Right ventricle myocardium inferior (tissue), 1 donor: ENCODE measurements around the gene INPP5A. TPM values are rescaled to one million over a fixed set of nuclear protein-coding genes. Genes with fewer than 3 reads are reported as not detected.
"Not testable (repeated sequence)": the region's sequence is repeated elsewhere in the genome, so short reads cannot be mapped to it uniquely, and the experiment has no call there.

Experiments
- ATAC-seq: fragments of 200-7000 bp; cut with Tn5 transposase; one replicate; pipeline ENCODE4 v1.9.1; 2020; ENCODE audit warnings: mild to moderate bottlenecking, moderate library complexity
- DNase-seq: peaks from one replicate; pipeline ENCODE4 v3.0.0; 2021; ENCODE audit errors: missing footprints
- intact Hi-C: fragments of 100-400 bp; cut with DNase I; formaldehyde crosslinking; loops from one replicate; pipeline ENCODE4 v1.11.0; 2022
- total RNA-seq: library from RNA; stranded (reverse); fragmentation: NEBNext Ultra II Directional; extraction: Animal tissue kit (Norgen Biotek cat#: 25700); gene quantifications from one replicate; pipeline ENCODE4 v1.2.1, GENCODE V29; 2021
- donor health status: DM: no; HTN: yes; CAD: no; lungs with severe emphysema.

The INPP5A gene
- total RNA-seq, 1 donor from 2014 or later, result 108 TPM

DNA sequence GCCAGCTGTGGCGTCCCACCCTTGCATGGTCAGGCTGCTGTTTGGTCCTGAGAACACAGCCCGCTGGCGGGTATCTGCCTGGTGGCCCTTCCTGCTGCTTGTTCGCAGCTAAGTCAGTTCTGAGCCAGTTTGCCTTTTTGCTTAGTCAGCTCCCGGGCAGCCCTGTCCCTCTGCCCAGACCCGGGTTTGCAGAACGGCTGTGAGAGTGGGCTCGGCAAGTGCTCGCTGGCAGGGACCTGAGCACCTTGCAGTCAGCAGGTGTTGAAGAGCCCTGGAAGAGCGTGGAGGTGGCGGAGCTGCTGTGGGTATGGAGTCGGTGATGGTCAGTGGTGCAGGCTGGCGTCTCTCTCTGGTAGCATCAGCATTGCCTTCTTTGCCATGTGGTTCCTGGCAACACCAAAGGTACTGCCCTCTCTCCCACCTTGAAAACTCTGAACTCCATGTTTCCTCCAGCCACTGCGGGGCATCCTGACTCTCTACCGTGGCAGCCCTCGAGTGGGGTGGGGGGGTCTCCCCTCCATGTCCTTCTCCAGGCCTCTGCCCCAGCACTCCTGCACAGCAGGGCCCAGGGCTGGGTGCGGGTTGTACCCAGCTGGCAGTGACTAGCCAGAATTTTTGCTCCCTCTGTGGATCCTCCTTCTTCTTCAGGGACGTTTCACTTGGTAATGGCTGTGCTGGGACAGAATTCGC is 4.6 kb downstream of the INPP5A start:
- no peak for ATAC-seq
- no peak for DNase-seq
- intact Hi-C loops, result loop anchor here (5.0 to 10.0 kb wide), 3 partner anchors 35 to 207 kb away; partner anchors contain the start of gene LRRC27

GRCh38 chr10:132542819-132543218 is 5.2 kb downstream of the INPP5A start:
- DNase-seq (no peak), ATAC-seq (no peak)
- intact Hi-C loops, result loop anchor here (5.0 to 10.0 kb wide), 3 partner anchors 34 to 208 kb away; partner anchors contain the start of gene LRRC27

DNA sequence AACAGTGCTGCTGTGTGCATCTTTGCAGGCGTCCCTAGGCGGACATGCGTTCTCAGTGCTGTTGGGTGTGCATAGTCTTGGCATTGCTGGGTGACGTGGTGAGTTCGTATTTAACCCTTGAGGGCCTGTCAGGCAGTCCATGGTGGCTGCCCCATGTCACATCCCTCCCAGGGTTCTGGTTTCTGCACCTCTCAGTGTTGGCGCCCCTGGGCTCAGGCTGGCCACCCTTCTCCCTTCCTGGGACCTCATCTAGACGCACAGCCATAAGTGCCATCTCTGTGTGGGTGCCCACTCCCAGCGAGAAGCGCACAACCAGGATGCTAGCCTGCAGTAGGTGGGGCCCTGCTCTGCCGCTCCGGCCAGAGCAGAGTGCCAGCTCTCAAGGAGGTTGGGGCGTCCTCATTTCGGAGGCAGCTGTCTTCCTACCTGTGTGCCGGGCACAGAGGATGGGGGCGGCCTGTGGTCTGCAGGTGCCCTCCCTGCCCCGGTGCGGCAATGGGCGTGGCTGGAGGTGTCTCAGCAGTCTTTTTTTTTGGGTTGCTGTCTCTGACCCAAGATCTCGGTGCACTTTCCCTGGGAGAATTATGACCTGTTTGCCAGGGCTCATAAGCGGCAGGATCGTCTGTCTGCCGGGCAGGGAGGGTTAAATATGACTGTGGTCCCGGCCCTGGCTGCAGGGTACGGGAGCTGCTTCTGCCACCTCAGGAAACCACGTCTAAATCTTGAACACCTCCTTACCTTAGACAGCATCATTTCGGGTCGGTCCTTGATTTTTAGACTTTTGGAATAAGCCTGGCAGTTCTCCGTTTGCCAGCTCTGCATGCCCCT is 6.5 kb downstream of the INPP5A start:
- intact Hi-C loops, result loop anchor here (5.0 to 10.0 kb wide), 3 partner anchors 33 to 209 kb away; partner anchors contain the start of gene LRRC27
- ATAC-seq, result no peak
- no peak for DNase-seq

- intact Hi-C loops, result loop anchor here (5.0 to 10.0 kb wide), 3 partner anchors 32 to 210 kb away; partner anchors contain the start of gene LRRC27
- ATAC-seq (no peak), DNase-seq (peak; percentile 72)
These were observed 7.4 kb downstream of the INPP5A start for GRCh38 chr10:132544744-132545658.

- intact Hi-C loops, result loop anchor here (10.0 kb wide), 1 partner anchor 211 kb away; the partner anchor contains the start of gene LRRC27
- no peak for ATAC-seq
These were observed 8.2 kb downstream of the INPP5A start for GRCh38 chr10:132545659-132546367.

DNA sequence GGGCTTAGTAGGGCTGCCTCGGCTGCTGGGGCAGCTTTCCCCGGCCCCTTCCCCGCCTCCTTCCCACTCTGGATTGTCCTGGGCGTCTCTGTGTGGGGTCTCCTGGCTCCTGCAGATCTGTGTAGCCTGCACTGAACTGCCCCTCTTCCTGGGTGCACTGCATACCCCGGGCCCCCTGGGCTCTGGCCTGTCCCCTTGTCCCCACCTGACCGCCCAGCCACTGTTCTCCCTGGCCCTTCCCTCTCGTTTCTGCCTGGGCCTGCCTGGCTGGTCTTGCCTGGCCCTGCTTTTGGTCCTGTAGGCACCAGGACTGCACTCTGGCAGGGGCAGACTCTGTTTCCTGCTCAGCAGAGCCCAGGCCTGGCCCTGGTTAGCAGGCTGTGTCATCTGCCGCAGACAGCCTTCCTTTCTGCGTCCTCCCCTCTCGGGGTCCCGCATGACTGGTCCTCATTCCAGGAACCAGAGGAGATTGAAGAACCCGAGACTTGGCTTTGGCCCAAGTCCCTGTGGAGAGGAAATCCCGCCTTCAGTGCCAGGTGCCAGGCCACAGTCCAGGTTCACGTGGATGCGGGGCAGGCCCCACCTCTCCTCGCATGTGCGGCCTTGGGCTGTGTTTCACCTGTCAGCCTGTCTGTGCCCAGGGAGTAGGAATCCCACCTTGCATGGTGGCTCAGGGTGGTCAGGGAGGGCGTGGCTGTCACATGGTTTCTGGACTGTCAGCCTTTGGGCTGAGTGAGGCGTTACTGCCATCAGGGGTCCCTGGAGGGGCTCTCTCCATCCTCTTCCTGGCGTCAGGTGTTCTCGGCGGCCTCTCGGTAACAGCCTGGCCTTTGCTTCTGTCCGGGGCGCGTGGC is 9.2 kb downstream of the INPP5A start:
- ATAC-seq, result no peak
- DNase-seq, result peak; percentile 56
- intact Hi-C loops, result loop anchor here (10.0 kb wide), 1 partner anchor 212 kb away; the partner anchor contains the start of gene LRRC27

More at GRCh38 chr10:132545659-132546367, 8.2 kb downstream of the INPP5A start:
- peak; percentile 61 for DNase-seq

DNA sequence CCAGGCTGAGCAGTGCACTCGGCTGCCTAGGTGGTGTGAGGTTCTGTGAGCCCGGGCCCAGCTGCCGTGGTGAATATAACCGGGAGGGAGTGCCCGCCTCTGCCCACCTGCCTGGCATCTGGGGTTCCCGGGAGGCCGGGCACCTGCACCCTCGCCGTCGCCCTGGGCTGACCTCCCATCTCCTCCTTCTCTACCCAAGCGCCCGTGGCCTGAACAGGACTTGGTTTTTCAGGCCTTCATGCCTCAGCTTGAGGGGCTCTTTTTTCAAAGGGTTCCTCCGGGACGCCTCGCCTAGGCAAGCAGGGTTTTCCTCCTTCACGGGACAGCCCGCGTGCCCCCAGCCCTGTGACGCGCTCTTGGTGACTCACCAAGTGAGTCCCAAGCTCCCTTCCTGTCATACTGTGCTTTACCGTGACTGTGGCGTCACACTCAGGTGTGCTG is 9.9 kb downstream of the INPP5A start:
- ATAC-seq (no peak), DNase-seq (peak; percentile 45)
- intact Hi-C loops, result loop anchor here (10.0 kb wide), 1 partner anchor 213 kb away; the partner anchor contains the start of gene LRRC27

- intact Hi-C loops, result loop anchor here (10.0 kb wide), 1 partner anchor 213 kb away; the partner anchor contains the start of gene LRRC27
- ATAC-seq (no peak), DNase-seq (peak; percentile 47)
These were observed 10.7 kb downstream of the INPP5A start for GRCh38 chr10:132548106-132548823.

GRCh38 chr10:132548869-132549268 is 11.3 kb downstream of the INPP5A start:
- no peak for DNase-seq
- intact Hi-C loops, result loop anchor here (10.0 kb wide), 1 partner anchor 214 kb away; the partner anchor contains the start of gene LRRC27
- no peak for ATAC-seq

- intact Hi-C loops, result loop anchor here (10.0 kb wide), 1 partner anchor 215 kb away; the partner anchor contains the start of gene LRRC27
- DNase-seq (no peak), ATAC-seq (no peak)
These were observed 11.8 kb downstream of the INPP5A start for GRCh38 chr10:132549371-132549770.

DNA sequence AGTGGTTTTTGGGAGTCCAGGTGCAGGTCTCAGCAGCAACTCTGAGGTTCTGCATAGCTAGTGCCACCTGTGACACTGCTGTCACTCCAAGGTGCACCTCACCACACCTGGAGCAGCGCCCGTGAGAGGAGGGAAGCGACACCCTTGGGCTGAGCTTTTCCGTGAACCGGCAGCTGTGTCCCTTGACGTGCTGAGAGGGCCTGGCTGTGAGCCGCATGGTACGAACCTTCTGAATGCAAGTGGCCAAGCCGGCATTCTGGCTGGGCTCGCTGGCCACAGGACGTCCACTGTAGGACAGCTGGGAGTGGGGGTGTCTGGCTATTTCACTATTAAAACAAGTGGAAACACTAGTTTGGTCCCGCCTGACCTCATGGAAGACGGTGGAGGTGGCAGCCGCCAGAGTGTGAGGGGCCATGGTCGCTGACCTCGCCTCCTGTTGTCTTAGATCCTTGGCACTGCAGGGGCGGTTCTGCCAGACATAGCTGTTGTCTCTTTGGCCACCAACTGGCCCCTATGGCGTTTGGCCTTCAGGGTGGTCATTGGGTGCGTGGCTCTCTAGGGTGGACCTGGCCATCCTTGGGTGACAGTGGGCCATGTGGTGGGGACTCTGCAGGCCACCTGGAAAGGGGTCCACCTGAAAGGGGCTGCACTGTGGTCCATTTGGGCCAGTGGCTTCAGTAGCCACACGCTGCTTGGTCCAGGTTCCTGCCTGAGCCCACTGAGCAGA is 12.9 kb downstream of the INPP5A start:
- ATAC-seq (peak; percentile 53), DNase-seq (no peak)
- intact Hi-C loops, result no loop called here

- no peak for ATAC-seq
- intact Hi-C loops, result no loop called here
- no peak for DNase-seq
These were observed 13.7 kb downstream of the INPP5A start for GRCh38 chr10:132551093-132551807.

DNA sequence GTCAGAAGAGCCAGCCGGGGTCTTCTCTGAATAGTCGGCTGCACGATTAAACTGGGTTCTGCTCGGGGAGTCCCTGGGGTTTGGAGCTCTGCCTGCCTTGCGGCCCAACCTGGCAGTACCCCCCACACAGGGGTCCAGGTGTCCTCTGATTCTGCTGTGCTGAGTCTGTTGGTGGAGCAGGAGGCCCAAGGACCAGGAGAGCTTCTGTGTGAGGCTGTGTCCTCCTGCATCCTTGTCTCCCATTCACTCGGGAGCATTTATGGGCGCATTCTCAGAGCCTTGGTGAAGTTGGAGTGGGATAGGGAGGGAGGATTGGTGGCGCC is 14.2 kb downstream of the INPP5A start:
- intact Hi-C loops, result no loop called here
- no peak for DNase-seq
- ATAC-seq, result no peak

- DNase-seq, ATAC-seq, intact Hi-C loops: not testable (repeated sequence)
These were observed 15.0 kb downstream of the INPP5A start for GRCh38 chr10:132552635-132553034.

GRCh38 chr10:132553568-132553967 is 16.0 kb downstream of the INPP5A start:
- intact Hi-C loops, DNase-seq, ATAC-seq: not testable (repeated sequence)
